Loucy (cell line): ENCODE results near the gene RFX1.
"Not testable (repeated sequence)": the region's sequence is repeated elsewhere in the genome, so short reads cannot be mapped to it uniquely, and the experiment has no call there.

Source experiments
- H2AFZ ChIP-seq: fragments of 200-600 bp; sonication (generic); 2 replicates; pipeline ENCODE4 v1.6.0; 2016; ENCODE audit warnings: antibody characterized with exemption, mild to moderate bottlenecking, low read length, moderate library complexity
- H3F3A ChIP-seq: fragments of 200-600 bp; 2 replicates; pipeline ENCODE4 v1.6.0; 2016; ENCODE audit warnings: antibody characterized with exemption, low read depth, mild to moderate bottlenecking
- H3K27me3 ChIP-seq: fragments of 200-600 bp; sonication (generic); 2 replicates; pipeline ENCODE4 v1.6.1; 2014; ENCODE audit warnings: low read length, mild to moderate bottlenecking; ENCODE audit not compliant: insufficient read depth, poor library complexity, severe bottlenecking
- H3K36me3 ChIP-seq: fragments of 200-600 bp; sonication (generic); 2 replicates; pipeline ENCODE4 v1.6.1; 2016; ENCODE audit warnings: low read length; ENCODE audit not compliant: insufficient read depth
- H3K4me1 ChIP-seq: fragments of 200-600 bp; sonication (generic); 2 replicates; pipeline ENCODE4 v1.5.1; 2014; ENCODE audit warnings: low read length, mild to moderate bottlenecking; ENCODE audit not compliant: insufficient read depth, poor library complexity, severe bottlenecking
- H3K4me2 ChIP-seq: fragments of 200-600 bp; sonication (generic); 2 replicates; pipeline ENCODE4 v1.6.0; 2014; ENCODE audit warnings: antibody characterized with exemption, low read length, low read depth, mild to moderate bottlenecking; ENCODE audit not compliant: poor library complexity, severe bottlenecking
- H3K4me3 ChIP-seq: fragments of 200-600 bp; sonication (generic); 2 replicates; pipeline ENCODE4 v1.5.1; 2014; ENCODE audit warnings: low read length, mild to moderate bottlenecking, mixed read lengths; ENCODE audit not compliant: poor library complexity, severe bottlenecking
- H3K79me2 ChIP-seq: fragments of 200-600 bp; sonication (generic); 2 replicates; pipeline ENCODE4 v1.6.1; 2014; ENCODE audit warnings: low read length; ENCODE audit not compliant: insufficient read depth
- H3K9ac ChIP-seq: fragments of 200-600 bp; sonication (generic); 2 replicates; pipeline ENCODE4 v1.6.0; 2014; ENCODE audit warnings: mild to moderate bottlenecking, low read depth, low read length, moderate library complexity; ENCODE audit not compliant: poor library complexity, severe bottlenecking
- H3K9me2 ChIP-seq: fragments of 200-600 bp; sonication (generic); replicated peaks from 2 replicates; pipeline ENCODE4 v1.6.1; 2016; ENCODE audit warnings: low read depth, low read length, mixed read lengths
- H3K9me3 ChIP-seq: fragments of 200-600 bp; sonication (generic); 2 replicates; pipeline ENCODE4 v1.6.1; 2014; ENCODE audit warnings: mild to moderate bottlenecking, antibody characterized with exemption, low read length, low read depth; ENCODE audit not compliant: insufficient read depth
- H4K20me1 ChIP-seq: fragments of 200-600 bp; sonication (generic); 2 replicates; pipeline ENCODE4 v1.6.0; 2014; ENCODE audit warnings: antibody characterized with exemption, low read length, mild to moderate bottlenecking; ENCODE audit not compliant: insufficient read depth, poor library complexity, severe bottlenecking
- CTCF ChIP-seq: fragments of 200-600 bp; sonication (generic); conservative IDR thresholded peaks from 2 replicates; pipeline ENCODE4 v1.5.1; 2014; ENCODE audit warnings: mild to moderate bottlenecking, antibody characterized with exemption, low read length
- EZH2phosphoT487 ChIP-seq: fragments of 200-600 bp; IDR thresholded peaks from 2 replicates; pipeline ENCODE4 v1.6.1; 2018; ENCODE audit warnings: antibody characterized with exemption, mild to moderate bottlenecking, moderate library complexity, borderline replicate concordance

RFX1 gene

DNA sequence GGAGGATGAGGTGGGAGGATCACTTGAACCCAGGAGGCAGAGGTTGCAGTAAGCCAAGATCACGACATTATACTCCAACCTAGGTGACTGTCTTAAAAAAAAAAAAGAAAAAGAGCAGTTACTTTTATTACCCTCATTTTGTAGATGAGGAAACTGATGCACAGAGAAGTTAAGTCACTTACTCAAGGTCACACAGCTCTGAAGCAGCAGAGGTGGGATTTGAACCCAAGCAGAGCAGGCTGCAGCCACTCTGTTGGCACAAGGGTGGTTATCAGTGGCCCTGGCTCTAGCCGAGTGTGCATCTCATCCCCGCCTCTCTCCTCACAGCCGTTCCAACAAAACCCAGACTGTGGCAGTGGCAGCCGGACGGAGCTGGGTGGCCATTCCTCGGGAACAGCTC, 33.1 kb upstream of the RFX1 start:
- Histone ChIP-seq H3K27me3 (no peaks in the 10 kb centered on the region), H4K20me1 (no peaks in the 10 kb centered on the region), H3K36me3 (peaks cover 4% of the 10 kb centered on the region; the same call in 1 of the 2 replicates), H3K79me2 (no peaks in the 10 kb centered on the region), H3K4me3 (no peak overlapping the region), H3K9me2 (no peaks in the 10 kb centered on the region), H3K4me2 (no peak overlapping the region), H3F3A (no peaks in the 10 kb centered on the region), H3K9me3 (no peaks in the 10 kb centered on the region), H2AFZ (no peak overlapping the region), H3K4me1 (no peaks in the 10 kb centered on the region), H3K9ac (no peak overlapping the region)
- TF ChIP-seq EZH2phosphoT487, result no peak
- no peak for TF ChIP-seq CTCF

DNA sequence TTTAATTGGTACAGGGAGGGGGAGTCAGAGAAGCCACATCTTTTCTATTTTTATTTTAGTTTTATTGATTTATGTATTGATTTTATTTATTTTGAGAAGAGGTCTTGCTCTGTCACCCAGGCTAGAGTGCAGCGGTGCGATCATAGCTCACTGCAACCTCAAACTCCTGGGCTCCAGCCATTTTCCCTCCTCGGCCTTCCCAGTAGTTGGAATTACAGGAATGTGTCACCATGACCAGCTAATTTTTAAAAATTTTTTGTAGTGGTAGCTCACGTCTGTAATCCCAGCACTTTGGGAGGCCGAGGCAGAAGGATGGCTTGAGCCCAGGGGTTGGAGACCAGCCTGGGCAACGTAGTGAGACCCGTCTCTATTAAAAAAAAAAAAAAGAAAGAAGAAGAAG, 29.6 kb upstream of the RFX1 start:
- H3K4me2 ChIP-seq, result no peak overlapping the region
- H4K20me1 ChIP-seq, result no peaks in the 10 kb centered on the region
- no peak overlapping the region for H3K9ac ChIP-seq
- H3F3A ChIP-seq, result peaks cover 2% of the 10 kb centered on the region; the same call in 1 of the 2 replicates
- H3K4me1 ChIP-seq, result peaks cover 5% of the 10 kb centered on the region
- TF ChIP-seq EZH2phosphoT487 (no peak), CTCF (no peak)
- no peak overlapping the region for H2AFZ ChIP-seq
- peaks cover 10% of the 10 kb centered on the region; the same call in 1 of the 2 replicates for H3K79me2 ChIP-seq
- H3K36me3 ChIP-seq, result no peaks in the 10 kb centered on the region
- H3K9me3 ChIP-seq, result no peaks in the 10 kb centered on the region
- no peaks in the 10 kb centered on the region for H3K27me3 ChIP-seq
- no peak overlapping the region for H3K4me3 ChIP-seq
- H3K9me2 ChIP-seq, result no peaks in the 10 kb centered on the region

DNA sequence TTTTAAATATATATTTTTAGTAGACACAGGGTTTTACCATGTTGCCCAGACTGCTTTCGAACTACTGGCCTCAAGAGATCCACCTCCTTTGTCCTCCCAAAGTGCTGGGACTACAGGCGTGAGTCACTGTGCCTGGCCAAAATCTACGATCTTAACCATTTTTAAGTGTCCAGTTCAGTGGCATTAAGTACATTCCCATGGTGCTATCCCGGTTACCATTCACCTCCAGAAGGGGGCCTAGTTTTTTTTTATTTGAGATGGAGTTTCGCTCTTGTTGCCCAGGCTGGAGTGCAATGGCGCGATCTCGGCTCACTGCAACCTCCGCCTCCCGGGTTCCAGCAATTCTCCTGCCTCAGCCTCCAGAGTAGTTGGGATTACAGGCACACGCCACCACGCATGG, 29.0 kb upstream of the RFX1 start:
- H3K79me2 ChIP-seq, H3F3A ChIP-seq, H3K4me2 ChIP-seq, H3K27me3 ChIP-seq, H3K9ac ChIP-seq, H2AFZ ChIP-seq, H3K4me3 ChIP-seq, H4K20me1 ChIP-seq, H3K36me3 ChIP-seq, H3K4me1 ChIP-seq, H3K9me3 ChIP-seq, H3K9me2 ChIP-seq: not testable (repeated sequence)

DNA sequence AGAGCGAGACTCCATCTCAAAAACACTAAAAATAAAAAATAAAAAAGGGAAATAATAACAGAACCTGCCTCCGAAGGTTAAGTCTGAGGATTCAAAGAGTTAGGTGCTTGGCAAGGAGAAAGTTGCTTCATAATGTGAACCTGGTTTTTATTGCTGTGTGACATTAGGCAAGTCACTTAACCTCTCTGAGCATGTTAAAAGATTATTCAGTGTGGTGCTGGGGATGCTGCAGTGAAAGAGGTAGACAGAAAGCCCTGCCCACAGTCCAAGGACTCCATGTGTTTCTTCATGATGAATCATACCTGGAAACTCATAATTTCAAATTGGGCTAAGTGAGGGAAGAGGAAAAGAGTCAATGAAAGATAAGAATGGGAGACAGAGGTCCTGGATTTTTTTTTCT, 27.8 kb upstream of the RFX1 start:
- Histone ChIP-seq H3K79me2 (peaks cover 10% of the 10 kb centered on the region; the same call in 1 of the 2 replicates), H3K27me3 (no peaks in the 10 kb centered on the region), H2AFZ (no peak overlapping the region), H3K4me3 (no peak overlapping the region), H3K9ac (no peak overlapping the region), H4K20me1 (no peaks in the 10 kb centered on the region), H3K4me1 (peaks cover 5% of the 10 kb centered on the region), H3K9me2 (no peaks in the 10 kb centered on the region), H3K9me3 (no peaks in the 10 kb centered on the region), H3K36me3 (no peaks in the 10 kb centered on the region), H3F3A (peaks cover 7% of the 10 kb centered on the region; the same call in 1 of the 2 replicates), H3K4me2 (no peak overlapping the region)
- TF ChIP-seq CTCF, result no peak
- TF ChIP-seq EZH2phosphoT487, result no peak
